Lung microvascular endothelial cell (primary cell): ENCODE data around the gene MUC5B. TPM values are rescaled to one million over a fixed set of nuclear protein-coding genes. Genes with fewer than 3 reads are reported as not detected.
"Not testable (repeated sequence)": the region's sequence is repeated elsewhere in the genome, so short reads cannot be mapped to it uniquely, and the experiment has no call there.

ENCODE experiments used
- DNase-seq, 2 donors: peaks; one replicate each; pipeline versions ENCODE4 v3.0.0 to v3.0.0-alpha.2; 2010; ENCODE audit warnings: low read depth in 2 of 2
- total RNA-seq: library from RNA; depleted of rRNA; stranded (reverse); fragments of >200 nt; gene quantifications from 2 replicates; pipeline ENCODE4 v1.2.1, GENCODE V29; 2014

The MUC5B gene
- total RNA-seq, 1 donor from 2014 or later = not detected

- DNase-seq = no peak
Observed at GRCh38 chr11:1202154-1202775, 20.6 kb upstream of the MUC5B start.

GRCh38 chr11:1202776-1203504 lies 19.9 kb upstream of the MUC5B start:
- DNase-seq = peak; percentile 40 to 59

- DNase-seq = no peak
Observed at GRCh38 chr11:1203505-1204271, 19.2 kb upstream of the MUC5B start.

GRCh38 chr11:1204381-1205101 lies 18.3 kb upstream of the MUC5B start:
- no peak for DNase-seq

DNA sequence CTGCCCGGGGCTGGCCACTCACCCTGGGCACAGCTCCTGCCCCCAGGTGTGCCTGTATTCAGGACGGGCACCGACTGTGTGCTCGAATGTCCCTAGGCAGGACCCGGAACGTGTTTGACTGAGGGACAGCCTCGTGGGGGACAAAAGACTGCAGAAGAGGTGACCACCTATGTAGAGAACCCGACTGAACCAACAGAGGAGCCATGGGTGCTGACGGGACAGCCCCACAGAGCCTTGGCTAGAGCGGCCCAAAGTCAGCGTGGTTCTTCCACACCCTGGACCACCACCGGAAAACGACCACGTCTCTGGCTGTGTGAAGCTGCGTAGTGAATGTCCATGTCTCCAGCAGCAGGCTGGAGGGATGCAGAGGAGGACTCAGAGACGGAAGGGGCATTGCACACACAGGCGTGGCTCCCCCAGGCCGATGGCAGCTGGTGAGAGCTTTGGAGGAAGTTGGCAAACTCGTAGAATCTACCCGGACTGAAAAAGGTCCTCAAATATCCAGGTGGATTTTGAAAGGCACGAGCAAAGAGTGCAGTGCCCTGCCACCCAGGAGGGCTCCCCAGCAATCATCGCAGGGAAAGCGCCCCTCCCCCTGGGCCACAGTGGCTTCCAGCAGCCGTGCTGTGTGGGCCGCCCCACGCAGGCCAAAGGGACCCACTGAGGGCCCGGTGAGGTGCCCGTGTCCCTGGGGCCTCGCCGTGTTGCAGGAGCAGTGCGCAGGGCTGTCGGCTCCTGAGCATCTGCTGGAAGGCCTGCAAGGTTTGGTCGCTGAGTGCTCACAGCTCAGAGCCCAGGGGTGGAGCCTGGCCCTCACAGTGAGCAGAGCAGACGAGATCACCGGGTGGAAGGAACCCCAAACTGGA lies 17.5 kb upstream of the MUC5B start:
- DNase-seq = no peak

DNA sequence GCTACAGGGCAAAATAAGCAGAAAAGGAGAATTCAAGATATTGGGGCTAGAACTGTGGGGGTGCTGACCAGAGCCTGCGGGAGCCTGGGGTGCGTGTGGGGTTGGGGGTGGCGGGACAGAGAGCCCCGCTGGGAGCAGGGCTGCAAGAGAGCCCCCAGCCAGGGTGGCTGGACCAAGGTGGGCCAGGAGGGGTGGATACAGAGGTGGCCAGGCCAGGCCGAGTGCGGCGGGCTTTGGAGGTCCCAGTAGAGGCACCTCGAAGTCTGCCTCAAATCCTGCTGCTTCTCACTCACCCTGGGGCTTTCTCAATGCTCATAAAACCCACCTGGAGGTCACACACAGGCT lies 16.9 kb upstream of the MUC5B start:
- DNase-seq = no peak

- no peak for DNase-seq
Observed at GRCh38 chr11:1206391-1207271, 16.2 kb upstream of the MUC5B start.

DNA sequence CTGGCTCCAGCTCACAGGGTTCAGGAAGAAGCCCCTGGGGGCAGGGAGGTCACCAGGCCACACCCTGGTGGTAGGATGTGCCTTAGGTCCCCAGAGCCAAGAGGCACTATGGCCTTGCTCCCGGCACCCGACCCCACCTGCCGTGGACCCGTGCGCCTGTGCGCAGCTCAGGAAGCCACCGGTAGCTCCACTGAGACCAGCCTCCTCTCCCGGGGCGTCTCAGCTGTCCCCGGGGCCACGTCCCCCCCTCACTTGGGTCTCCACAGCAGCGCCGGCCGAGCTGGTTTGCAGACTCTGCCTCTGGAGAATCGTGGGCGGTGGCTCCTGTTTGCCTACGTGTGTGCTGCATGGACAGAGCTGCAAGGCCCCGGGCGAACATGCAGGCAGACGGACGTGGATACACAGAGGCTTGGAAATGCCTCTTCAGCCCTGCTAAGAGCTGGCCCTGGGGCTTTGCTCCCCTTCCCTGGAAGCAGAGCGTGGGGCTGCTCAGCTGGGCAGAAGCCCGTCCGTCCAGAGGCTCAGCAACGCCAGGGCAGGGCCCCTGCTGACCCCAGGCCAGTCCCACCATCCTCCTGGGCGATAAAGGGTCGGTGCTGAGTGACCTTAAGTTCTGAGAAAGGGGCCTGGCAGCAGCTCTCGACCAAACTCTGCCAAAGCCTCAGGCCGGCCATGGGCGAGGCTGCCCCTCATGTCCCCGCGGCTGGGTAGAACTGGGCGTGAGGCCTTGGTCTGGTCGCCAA lies 15.3 kb upstream of the MUC5B start:
- DNase-seq = no peak

- no peak for DNase-seq
Observed at GRCh38 chr11:1208144-1208393, 14.8 kb upstream of the MUC5B start.

DNA sequence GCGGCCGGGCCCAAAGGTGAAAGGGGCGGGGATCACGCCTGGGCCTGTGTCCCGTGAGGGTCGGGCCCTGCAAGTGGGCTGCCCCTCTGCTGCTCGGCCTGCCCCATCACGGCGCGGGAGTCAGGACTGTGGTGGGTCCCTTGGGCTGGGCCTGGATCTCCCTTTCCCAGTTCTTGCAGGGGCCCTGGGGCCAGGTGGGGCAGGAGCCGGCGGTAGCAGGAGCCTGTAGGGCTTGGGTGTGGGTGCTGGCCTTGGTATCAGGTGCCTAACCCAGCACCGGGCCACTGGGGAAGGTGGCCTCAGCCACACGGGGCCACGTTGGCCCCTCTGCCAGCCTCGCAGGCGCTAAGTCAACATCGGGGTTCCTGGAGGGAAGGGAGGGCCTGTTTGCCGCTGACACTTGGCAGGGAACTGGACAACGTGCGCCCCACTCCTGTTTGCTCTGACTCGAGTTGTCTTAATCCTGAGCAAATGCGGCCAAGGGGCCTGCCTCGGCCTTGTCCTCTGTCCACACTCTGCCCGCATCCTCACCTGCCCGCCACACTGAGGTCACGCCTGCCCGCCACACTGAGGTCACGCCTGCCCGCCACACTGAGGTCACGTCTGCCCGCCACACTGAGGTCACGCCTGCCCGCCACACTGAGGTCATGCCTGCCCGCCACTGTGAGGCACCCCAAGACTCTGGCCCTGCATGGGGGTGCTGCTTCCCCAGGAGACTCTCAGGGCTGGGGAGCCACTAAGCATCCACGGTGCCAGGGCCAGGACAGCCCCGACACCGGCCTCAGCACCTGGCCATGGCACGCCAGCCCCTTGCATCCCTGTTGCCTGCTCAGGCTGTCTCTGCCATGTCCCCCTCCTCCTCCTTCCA lies 14.2 kb upstream of the MUC5B start:
- no peak for DNase-seq

- DNase-seq = no peak
Observed at GRCh38 chr11:1209371-1210057, 13.4 kb upstream of the MUC5B start.

- no peak for DNase-seq
Observed at GRCh38 chr11:1211838-1212237, 11.0 kb upstream of the MUC5B start.

- not testable (repeated sequence) for DNase-seq
Observed at GRCh38 chr11:1215826-1216225, 7.0 kb upstream of the MUC5B start.

- DNase-seq = no peak
Observed at GRCh38 chr11:1217151-1217550, 5.7 kb upstream of the MUC5B start.

DNA sequence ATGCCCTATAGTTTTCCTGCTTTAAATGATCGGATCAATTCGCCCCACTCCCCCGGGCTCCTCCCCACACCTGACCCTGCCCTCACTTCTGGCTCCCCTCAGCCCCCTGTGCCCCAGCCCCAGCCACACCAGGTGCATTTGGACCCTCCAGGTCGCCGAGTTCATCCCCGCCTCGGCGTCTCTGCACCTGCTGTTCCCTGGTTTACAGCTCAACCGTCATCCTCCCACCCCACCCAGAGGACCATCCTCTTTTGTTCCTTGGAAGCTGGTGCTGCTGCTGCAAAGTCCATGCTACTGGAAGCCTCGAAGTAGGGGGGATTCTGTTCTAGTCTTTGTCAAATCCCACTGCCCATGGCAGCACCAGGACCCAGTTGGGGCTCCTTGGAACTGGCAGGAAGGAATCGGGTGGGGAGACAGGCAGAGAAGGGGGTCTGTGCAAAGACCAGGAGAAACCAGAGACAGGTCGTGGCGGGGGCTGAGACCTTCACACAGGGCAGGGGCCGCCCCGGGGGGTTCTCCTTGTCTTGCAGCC lies 4.5 kb upstream of the MUC5B start:
- no peak for DNase-seq

- DNase-seq = no peak
Observed at GRCh38 chr11:1218788-1219445, 3.9 kb upstream of the MUC5B start.

GRCh38 chr11:1219446-1219833 lies 3.4 kb upstream of the MUC5B start:
- DNase-seq = no peak
